ENCODE data around the gene NECTIN1.

NECTIN1 gene

DNA sequence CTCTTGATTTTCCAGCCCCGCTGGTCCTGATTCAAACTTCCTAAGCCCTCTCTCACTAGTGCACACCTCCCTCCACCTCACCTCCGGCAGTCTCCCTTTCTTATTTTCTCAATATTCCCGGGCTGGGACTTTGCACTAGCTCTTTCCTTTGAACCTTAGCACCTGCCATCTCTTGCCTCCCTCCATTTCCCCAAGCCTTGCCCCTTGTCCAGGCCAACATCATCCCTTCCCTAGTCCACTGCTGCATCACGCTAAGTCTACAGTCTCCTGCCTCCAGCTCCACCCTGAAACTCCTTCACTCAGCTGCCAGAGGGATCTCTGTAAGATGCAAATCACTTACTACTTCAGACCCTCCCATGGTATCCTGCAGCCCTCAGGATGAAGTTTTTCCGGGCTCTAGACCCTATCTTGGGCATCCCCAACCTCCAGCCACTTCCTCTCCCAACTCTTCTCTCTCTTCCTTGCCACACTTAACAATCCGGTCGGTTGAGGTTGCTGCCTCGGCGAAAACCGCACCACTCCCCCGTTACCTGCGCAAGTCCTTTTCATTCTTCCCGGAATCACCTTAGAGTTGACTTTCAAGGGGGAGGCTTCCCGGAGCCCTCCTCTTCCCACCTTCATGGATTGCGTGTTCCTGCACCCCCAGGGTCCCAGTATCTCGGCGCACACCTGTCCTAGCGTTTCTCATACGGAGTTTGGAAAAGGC is 42.7 kb downstream of the NECTIN1 start:
- no peak overlapping the region for H3K9ac ChIP-seq (ENCODE audit: low read length)
- no peak for DNase-seq (ENCODE audit: low read depth)
- H3K4me3 ChIP-seq (ENCODE audit: low read length) = no peak overlapping the region
- no peaks in the 10 kb centered on the region for H3K36me3 ChIP-seq (ENCODE audit: control insufficient read depth, insufficient read depth, low read length, severe bottlenecking)
- H3K9me3 ChIP-seq (ENCODE audit: control insufficient read depth, low read length) = no peaks in the 10 kb centered on the region
- H3K4me1 ChIP-seq (ENCODE audit: control insufficient read depth, insufficient read depth, low read length) = peaks cover under 1% of the 10 kb centered on the region
- no peaks in the 10 kb centered on the region for H3K27me3 ChIP-seq (replicated peaks; ENCODE audit: control insufficient read depth, insufficient read depth, low read length)

GRCh38 chr11:119685111-119685746 is 43.8 kb downstream of the NECTIN1 start:
- Histone ChIP-seq H3K36me3 (ENCODE audit: control insufficient read depth, insufficient read depth, low read length, severe bottlenecking) (no peaks in the 10 kb centered on the region), H3K9me3 (ENCODE audit: control insufficient read depth, low read length) (no peaks in the 10 kb centered on the region), H3K9ac (ENCODE audit: low read length) (no peak overlapping the region), H3K4me3 (ENCODE audit: low read length) (no peak overlapping the region), H3K27me3 (replicated peaks; ENCODE audit: control insufficient read depth, insufficient read depth, low read length) (no peaks in the 10 kb centered on the region), H3K4me1 (ENCODE audit: control insufficient read depth, insufficient read depth, low read length) (peaks cover 11% of the 10 kb centered on the region)
- DNase-seq (ENCODE audit: low read depth) = no peak

GRCh38 chr11:119684361-119685110 is 44.5 kb downstream of the NECTIN1 start:
- H3K36me3 ChIP-seq (ENCODE audit: control insufficient read depth, insufficient read depth, low read length, severe bottlenecking) = no peaks in the 10 kb centered on the region
- H3K4me3 ChIP-seq (ENCODE audit: low read length) = no peak overlapping the region
- H3K27me3 ChIP-seq (replicated peaks; ENCODE audit: control insufficient read depth, insufficient read depth, low read length) = no peaks in the 10 kb centered on the region
- no peaks in the 10 kb centered on the region for H3K9me3 ChIP-seq (ENCODE audit: control insufficient read depth, low read length)
- no peak overlapping the region for H3K9ac ChIP-seq (ENCODE audit: low read length)
- DNase-seq (ENCODE audit: low read depth) = peak; percentile 31
- peaks cover 11% of the 10 kb centered on the region for H3K4me1 ChIP-seq (ENCODE audit: control insufficient read depth, insufficient read depth, low read length)

- Histone ChIP-seq H3K9ac (ENCODE audit: low read length) (no peak overlapping the region), H3K27me3 (replicated peaks; ENCODE audit: control insufficient read depth, insufficient read depth, low read length) (no peaks in the 10 kb centered on the region), H3K9me3 (ENCODE audit: control insufficient read depth, low read length) (no peaks in the 10 kb centered on the region), H3K36me3 (ENCODE audit: control insufficient read depth, insufficient read depth, low read length, severe bottlenecking) (no peaks in the 10 kb centered on the region), H3K4me3 (ENCODE audit: low read length) (no peak overlapping the region), H3K4me1 (ENCODE audit: control insufficient read depth, insufficient read depth, low read length) (peaks cover 11% of the 10 kb centered on the region)
- no peak for DNase-seq (ENCODE audit: low read depth)
These were observed 45.2 kb downstream of the NECTIN1 start for GRCh38 chr11:119683783-119684182.

GRCh38 chr11:119681361-119681910 is 47.6 kb downstream of the NECTIN1 start:
- no peaks in the 10 kb centered on the region for H3K9me3 ChIP-seq (ENCODE audit: control insufficient read depth, low read length)
- no peaks in the 10 kb centered on the region for H3K36me3 ChIP-seq (ENCODE audit: control insufficient read depth, insufficient read depth, low read length, severe bottlenecking)
- no peak for DNase-seq (ENCODE audit: low read depth)
- no peak overlapping the region for H3K4me3 ChIP-seq (ENCODE audit: low read length)
- no peaks in the 10 kb centered on the region for H3K27me3 ChIP-seq (replicated peaks; ENCODE audit: control insufficient read depth, insufficient read depth, low read length)
- H3K9ac ChIP-seq (ENCODE audit: low read length) = no peak overlapping the region
- peaks cover 14% of the 10 kb centered on the region for H3K4me1 ChIP-seq (ENCODE audit: control insufficient read depth, insufficient read depth, low read length)

DNA sequence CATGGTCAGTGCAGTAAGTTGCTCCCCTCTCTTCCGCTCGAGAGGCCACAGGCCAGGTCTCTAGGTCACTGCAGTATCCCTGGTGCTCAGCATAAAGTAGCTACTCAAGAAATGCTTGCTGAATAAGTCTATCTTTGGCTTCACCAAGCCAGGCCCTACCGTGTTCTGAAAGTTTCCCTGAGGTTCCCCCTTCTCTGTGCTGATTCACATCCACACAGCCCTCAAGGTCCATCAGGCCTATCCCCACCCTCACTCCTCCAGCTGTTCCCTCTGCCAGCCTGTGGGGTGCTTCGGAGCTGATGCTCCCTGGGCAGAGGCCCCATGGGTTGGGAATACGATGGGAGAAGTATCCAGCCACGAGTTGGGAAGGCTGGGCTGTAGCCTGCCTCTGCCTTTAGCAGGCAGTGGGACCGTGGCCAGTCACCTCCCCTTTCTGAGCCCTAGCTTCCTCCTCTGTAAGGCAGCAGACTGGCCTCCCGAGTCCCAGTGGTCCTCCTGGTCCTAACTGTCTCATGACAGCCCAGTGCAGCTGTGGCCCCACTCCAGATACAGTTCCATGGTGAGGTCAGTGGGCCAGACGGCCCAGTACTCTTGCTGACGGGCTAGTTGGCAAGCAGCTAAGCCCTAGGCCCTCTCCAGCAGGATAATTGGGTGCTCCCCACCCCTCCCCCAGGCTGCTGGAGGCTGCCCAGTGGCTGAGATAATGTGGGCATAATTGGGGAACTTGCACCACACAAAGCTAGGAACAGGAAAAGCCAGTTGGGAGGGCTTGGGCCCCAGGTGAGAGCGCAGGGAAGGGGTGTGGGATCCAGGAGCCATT is 48.2 kb downstream of the NECTIN1 start:
- no peaks in the 10 kb centered on the region for H3K9me3 ChIP-seq (ENCODE audit: control insufficient read depth, low read length)
- DNase-seq (ENCODE audit: low read depth) = no peak
- H3K4me1 ChIP-seq (ENCODE audit: control insufficient read depth, insufficient read depth, low read length) = peaks cover 17% of the 10 kb centered on the region
- no peaks in the 10 kb centered on the region for H3K27me3 ChIP-seq (replicated peaks; ENCODE audit: control insufficient read depth, insufficient read depth, low read length)
- no peaks in the 10 kb centered on the region for H3K36me3 ChIP-seq (ENCODE audit: control insufficient read depth, insufficient read depth, low read length, severe bottlenecking)
- H3K4me3 ChIP-seq (ENCODE audit: low read length) = no peak overlapping the region
- no peak overlapping the region for H3K9ac ChIP-seq (ENCODE audit: low read length)

- H3K4me3 ChIP-seq (ENCODE audit: low read length) = no peak overlapping the region
- H3K27me3 ChIP-seq (replicated peaks; ENCODE audit: control insufficient read depth, insufficient read depth, low read length) = no peaks in the 10 kb centered on the region
- H3K9me3 ChIP-seq (ENCODE audit: control insufficient read depth, low read length) = no peaks in the 10 kb centered on the region
- H3K9ac ChIP-seq (ENCODE audit: low read length) = no peak overlapping the region
- DNase-seq (ENCODE audit: low read depth) = no peak
- H3K36me3 ChIP-seq (ENCODE audit: control insufficient read depth, insufficient read depth, low read length, severe bottlenecking) = no peaks in the 10 kb centered on the region
- H3K4me1 ChIP-seq (ENCODE audit: control insufficient read depth, insufficient read depth, low read length) = peaks cover 17% of the 10 kb centered on the region
These were observed 49.7 kb downstream of the NECTIN1 start for GRCh38 chr11:119679346-119679745.

DNA sequence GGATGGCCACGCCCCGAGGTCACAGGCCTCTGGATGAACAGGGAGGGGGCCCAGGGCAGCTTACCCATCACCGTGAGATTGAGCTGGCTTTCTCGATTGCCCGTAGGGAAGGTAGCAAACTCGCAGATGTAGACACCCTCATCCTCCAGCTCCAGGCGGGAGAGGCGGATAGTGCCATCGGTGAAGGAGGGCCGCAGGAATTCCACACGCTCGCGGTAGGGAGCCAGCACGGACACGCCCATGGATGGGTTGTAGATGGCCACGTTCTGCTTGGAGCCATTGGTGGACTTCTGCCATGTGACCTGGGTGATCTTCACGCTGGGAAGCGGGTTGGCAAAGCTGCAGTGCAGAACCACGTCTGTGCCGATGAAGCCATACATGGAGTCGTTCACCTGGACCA is 50.6 kb downstream of the NECTIN1 start:
- H3K27me3 ChIP-seq (replicated peaks; ENCODE audit: control insufficient read depth, insufficient read depth, low read length) = no peaks in the 10 kb centered on the region
- H3K4me3 ChIP-seq (ENCODE audit: low read length) = no peak overlapping the region
- no peaks in the 10 kb centered on the region for H3K36me3 ChIP-seq (ENCODE audit: control insufficient read depth, insufficient read depth, low read length, severe bottlenecking)
- DNase-seq (ENCODE audit: low read depth) = no peak
- H3K9me3 ChIP-seq (ENCODE audit: control insufficient read depth, low read length) = no peaks in the 10 kb centered on the region
- peaks cover 17% of the 10 kb centered on the region for H3K4me1 ChIP-seq (ENCODE audit: control insufficient read depth, insufficient read depth, low read length)
- H3K9ac ChIP-seq (ENCODE audit: low read length) = no peak overlapping the region

DNA sequence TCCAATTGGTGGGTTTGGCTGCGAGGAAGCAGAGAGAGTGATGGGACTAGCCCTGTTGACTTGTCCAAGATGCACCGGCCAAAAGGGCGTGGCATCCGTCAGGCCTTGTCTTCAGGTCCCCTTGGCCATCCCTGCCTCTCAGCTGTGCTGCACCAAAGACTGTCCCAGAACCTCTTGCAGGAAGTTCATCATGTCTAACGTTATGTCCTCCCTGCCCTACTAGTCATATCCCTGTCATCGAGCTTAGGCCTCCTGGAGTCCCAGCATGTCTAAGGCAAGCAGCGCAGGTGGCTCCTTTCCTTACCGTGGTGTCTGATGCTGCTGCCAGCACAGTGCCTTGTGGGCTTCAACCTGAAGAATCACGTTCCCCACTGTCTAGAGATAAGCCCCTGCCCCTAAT is 51.2 kb downstream of the NECTIN1 start:
- peaks cover 17% of the 10 kb centered on the region for H3K4me1 ChIP-seq (ENCODE audit: control insufficient read depth, insufficient read depth, low read length)
- H3K27me3 ChIP-seq (replicated peaks; ENCODE audit: control insufficient read depth, insufficient read depth, low read length) = no peaks in the 10 kb centered on the region
- no peak overlapping the region for H3K4me3 ChIP-seq (ENCODE audit: low read length)
- H3K9ac ChIP-seq (ENCODE audit: low read length) = no peak overlapping the region
- no peak for DNase-seq (ENCODE audit: low read depth)
- H3K36me3 ChIP-seq (ENCODE audit: control insufficient read depth, insufficient read depth, low read length, severe bottlenecking) = no peaks in the 10 kb centered on the region
- H3K9me3 ChIP-seq (ENCODE audit: control insufficient read depth, low read length) = no peaks in the 10 kb centered on the region

DNA sequence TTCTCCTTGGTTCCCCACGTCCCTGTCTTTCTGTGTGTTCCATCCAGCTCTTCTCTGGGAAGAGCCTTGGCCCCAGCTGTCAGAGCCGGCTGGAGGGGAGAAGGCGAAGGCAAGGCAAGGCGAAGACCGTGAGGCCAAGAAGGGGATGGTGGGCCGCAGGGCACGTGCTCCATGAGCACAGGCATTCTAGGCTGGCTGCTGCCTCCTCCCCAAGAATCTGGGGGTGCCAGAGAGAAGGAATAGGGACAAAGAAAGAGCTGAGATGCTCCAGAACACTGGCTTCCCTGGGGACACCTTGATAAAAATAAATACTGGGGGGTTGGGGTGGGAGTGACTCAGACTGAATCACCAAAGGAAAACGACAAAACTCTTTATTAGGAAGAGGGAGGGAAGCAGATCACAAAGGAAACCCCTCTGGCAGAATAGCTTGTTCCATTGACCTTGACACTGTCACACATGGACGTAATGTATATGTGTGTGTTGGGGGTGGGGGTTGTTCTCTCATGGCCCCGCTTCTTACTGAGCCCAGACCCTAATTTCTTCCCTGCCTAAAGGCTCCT is 52.5 kb downstream of the NECTIN1 start:
- peaks cover 19% of the 10 kb centered on the region for H3K4me1 ChIP-seq (ENCODE audit: control insufficient read depth, insufficient read depth, low read length)
- no peaks in the 10 kb centered on the region for H3K9me3 ChIP-seq (ENCODE audit: control insufficient read depth, low read length)
- H3K36me3 ChIP-seq (ENCODE audit: control insufficient read depth, insufficient read depth, low read length, severe bottlenecking) = no peaks in the 10 kb centered on the region
- H3K27me3 ChIP-seq (replicated peaks; ENCODE audit: control insufficient read depth, insufficient read depth, low read length) = no peaks in the 10 kb centered on the region
- no peak for DNase-seq (ENCODE audit: low read depth)
- H3K9ac ChIP-seq (ENCODE audit: low read length) = no peak overlapping the region
- H3K4me3 ChIP-seq (ENCODE audit: low read length) = no peak overlapping the region

All from adipocyte (in vitro differentiated cells).